BE2C (cell line): Measurements from ENCODE around the gene HAP1.

Experiments used
- DNase-seq: peaks from one replicate; pipeline ENCODE4 v3.0.0-alpha.2; 2020
- H3K27me3 ChIP-seq: fragments of 250-450 bp; sonication (Bioruptor Pico); 2 replicates; pipeline ENCODE4 v1.5.1; 2020; ENCODE audit warnings: mild to moderate bottlenecking
- H3K36me3 ChIP-seq: fragments of 250-450 bp; sonication (Bioruptor Pico); 2 replicates; pipeline ENCODE4 v1.5.1; 2020; ENCODE audit warnings: mild to moderate bottlenecking
- H3K4me1 ChIP-seq: fragments of 250-450 bp; sonication (Bioruptor Pico); 2 replicates; pipeline ENCODE4 v1.5.1; 2020
- H3K4me3 ChIP-seq: 2 replicates; pipeline ENCODE4 v1.5.1; 2011; ENCODE audit warnings: low read depth, low read length
- H3K9me3 ChIP-seq: fragments of 250-450 bp; sonication (Bioruptor Pico); 2 replicates; pipeline ENCODE4 v1.5.1; 2020
- CTCF ChIP-seq: IDR thresholded peaks from 2 replicates; pipeline ENCODE4 v1.5.1; 2012; ENCODE audit warnings: mild to moderate bottlenecking, low read depth, low read length

Gene HAP1

DNA sequence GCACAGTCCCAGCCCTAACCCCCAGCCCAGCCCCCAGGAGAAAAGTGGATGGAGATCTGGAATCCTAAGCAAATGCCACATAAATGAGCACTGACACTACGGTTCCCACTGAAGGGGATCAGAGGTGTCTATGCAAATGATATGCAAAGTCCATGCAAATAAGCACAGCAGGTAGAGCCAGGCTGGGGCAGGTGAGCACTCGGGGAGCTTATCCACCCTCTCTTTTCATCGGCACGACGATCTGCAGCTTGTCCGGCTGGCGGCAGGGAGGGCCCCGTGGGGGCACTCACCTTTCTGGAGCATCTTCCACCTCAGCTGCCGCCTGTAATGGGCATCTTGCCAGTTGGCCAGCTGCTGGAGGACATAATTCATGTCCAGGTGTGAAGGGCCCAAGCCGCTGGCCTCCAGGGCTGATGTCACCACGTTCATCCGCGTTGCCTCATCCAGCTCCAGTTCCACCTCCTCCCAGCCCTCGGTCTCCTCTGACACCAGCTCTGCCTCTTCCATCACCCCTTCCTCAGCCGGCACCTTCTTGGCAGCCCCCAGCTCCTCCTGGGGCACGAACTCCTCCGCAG, 9.9 kb downstream of the HAP1 start:
- H3K9me3 ChIP-seq = no peaks in the 10 kb centered on the region
- H3K4me3 ChIP-seq = no peak overlapping the region
- no peaks in the 10 kb centered on the region for H3K4me1 ChIP-seq
- DNase-seq = no peak
- TF ChIP-seq CTCF = no peak
- no peaks in the 10 kb centered on the region for H3K36me3 ChIP-seq
- H3K27me3 ChIP-seq = no peaks in the 10 kb centered on the region

DNA sequence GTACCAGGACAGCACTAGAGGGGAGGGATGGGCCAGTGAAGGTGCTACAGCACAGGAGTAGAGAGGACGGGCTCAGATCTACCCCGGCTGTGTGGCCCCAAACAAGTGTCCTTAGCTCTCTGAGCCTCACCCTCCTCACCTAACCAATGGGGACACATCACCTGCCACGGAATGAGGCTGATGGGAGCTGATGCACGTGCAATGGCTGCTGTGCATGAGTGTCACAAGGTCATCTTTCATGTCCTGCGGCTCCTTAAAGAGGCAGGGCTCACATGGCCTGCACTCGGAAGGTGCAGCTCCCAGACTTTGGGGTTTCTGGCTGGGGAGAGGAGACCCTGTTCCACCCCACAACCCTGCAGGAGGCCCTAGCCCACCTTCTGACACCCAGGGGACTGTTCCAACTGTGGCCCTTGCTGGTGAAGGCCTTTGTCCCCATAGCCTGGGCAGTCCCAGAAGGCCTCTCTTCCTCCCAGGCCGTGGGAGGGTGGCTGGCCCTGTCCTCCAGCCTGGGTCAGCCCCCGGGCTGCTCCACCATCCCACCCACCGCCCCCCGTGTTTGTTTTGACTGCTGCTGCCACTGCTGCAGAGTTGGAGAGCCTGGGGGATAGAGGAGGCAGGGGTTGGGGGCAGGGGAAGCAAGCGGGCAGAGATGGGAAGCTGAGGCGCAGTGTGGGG, 10.5 kb downstream of the HAP1 start:
- DNase-seq = no peak
- Histone ChIP-seq H3K9me3 (no peaks in the 10 kb centered on the region), H3K36me3 (no peaks in the 10 kb centered on the region), H3K27me3 (no peaks in the 10 kb centered on the region), H3K4me1 (no peaks in the 10 kb centered on the region), H3K4me3 (no peak overlapping the region)
- no peak for TF ChIP-seq CTCF

GRCh38 chr17:41722231-41722630, 12.2 kb downstream of the HAP1 start:
- no peak for TF ChIP-seq CTCF
- no peak overlapping the region for H3K4me3 ChIP-seq
- no peaks in the 10 kb centered on the region for H3K36me3 ChIP-seq
- H3K4me1 ChIP-seq = no peaks in the 10 kb centered on the region; the same call in 1 of the 2 replicates
- H3K9me3 ChIP-seq = no peaks in the 10 kb centered on the region
- no peaks in the 10 kb centered on the region for H3K27me3 ChIP-seq
- DNase-seq = no peak

- no peak for TF ChIP-seq CTCF
- H3K27me3 ChIP-seq = no peaks in the 10 kb centered on the region
- no peaks in the 10 kb centered on the region for H3K36me3 ChIP-seq
- no peak for DNase-seq
- H3K4me3 ChIP-seq = no peak overlapping the region
- H3K9me3 ChIP-seq = no peaks in the 10 kb centered on the region
- H3K4me1 ChIP-seq = no peaks in the 10 kb centered on the region; the same call in 1 of the 2 replicates
Observed at GRCh38 chr17:41718287-41718645, 16.2 kb downstream of the HAP1 start.

DNA sequence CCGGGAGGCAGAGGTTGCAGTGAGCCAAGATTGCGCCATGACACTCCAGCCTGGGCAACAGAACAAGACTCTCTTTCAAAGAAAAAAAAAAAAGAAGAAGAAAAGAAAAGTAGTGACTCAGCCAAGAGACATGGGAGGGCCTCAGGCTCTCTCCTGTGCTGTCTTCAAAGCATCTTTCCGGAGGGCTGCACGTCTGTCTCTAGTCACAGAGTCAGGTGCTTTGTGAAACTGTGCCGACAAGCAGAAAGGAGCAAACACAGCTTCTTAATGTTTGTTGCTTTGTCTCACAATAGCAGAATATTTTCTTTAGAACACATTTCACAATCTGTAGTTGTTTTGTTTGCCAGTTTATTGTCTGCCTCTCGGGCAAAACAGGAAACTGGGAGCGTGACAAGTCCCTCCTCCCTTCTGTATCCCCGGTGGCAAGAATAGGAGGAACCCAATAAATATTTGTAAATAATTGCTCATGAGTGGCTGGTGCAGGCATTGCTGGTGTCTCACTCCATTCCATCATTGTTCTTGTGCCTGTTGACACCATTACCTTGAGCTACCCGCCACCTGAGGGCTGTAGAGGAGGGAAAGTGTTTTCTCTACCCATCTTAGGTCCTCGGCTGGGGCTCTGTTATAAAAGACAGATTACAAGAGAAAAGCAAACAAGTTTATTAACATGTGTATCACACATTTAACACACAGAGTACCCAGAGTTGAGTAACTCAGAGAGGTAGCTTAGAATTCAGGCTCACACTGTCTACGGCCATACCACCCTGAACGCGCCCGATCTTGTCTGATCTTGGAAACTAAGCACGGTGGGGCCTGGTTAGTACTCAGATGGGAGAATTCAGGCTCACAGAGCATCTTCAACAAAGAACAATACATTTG, 16.8 kb downstream of the HAP1 start:
- no peaks in the 10 kb centered on the region for H3K27me3 ChIP-seq

More for the DNA sequence above, 16.8 kb downstream of the HAP1 start:
- no peaks in the 10 kb centered on the region; the same call in 1 of the 2 replicates for H3K4me1 ChIP-seq
- H3K4me3 ChIP-seq = no peak overlapping the region
- DNase-seq = no peak
- H3K9me3 ChIP-seq = no peaks in the 10 kb centered on the region
- TF ChIP-seq CTCF = no peak
- H3K36me3 ChIP-seq = no peaks in the 10 kb centered on the region
